Stomach (tissue), 4 donors: Measurements from ENCODE around the gene HIPK1.

ENCODE experiments used
- POLR2A ChIP-seq, 4 donors: fragments of 450-650 bp; IDR thresholded peaks; one replicate each; pipeline ENCODE4 v1.6.1; 2016; ENCODE audit warnings: antibody characterized with exemption in 4 of 4, control low read depth in 2 of 4, mild to moderate bottlenecking in 1 of 4, moderate library complexity in 1 of 4
- POLR2AphosphoS5 ChIP-seq, 3 donors: sonication (generic); formaldehyde crosslinking; IDR thresholded peaks; one replicate each; pipeline ENCODE4 v1.6.1; 2016; ENCODE audit warnings: antibody characterized with exemption in 3 of 3
- TF ChIP-seq, protein P1 (sequence below), 7 experiments: fragments of 450-650 bp in 4 of 7; fragments of 200-600 bp in 3 of 7; sonication (generic) in 3 of 7; IDR thresholded peaks; one replicate each; pipeline ENCODE4 v1.5.1; 2016 to 2019; ENCODE audit warnings: antibody characterized with exemption in 7 of 7, control low read depth in 2 of 7, mild to moderate bottlenecking in 1 of 7

DNA sequence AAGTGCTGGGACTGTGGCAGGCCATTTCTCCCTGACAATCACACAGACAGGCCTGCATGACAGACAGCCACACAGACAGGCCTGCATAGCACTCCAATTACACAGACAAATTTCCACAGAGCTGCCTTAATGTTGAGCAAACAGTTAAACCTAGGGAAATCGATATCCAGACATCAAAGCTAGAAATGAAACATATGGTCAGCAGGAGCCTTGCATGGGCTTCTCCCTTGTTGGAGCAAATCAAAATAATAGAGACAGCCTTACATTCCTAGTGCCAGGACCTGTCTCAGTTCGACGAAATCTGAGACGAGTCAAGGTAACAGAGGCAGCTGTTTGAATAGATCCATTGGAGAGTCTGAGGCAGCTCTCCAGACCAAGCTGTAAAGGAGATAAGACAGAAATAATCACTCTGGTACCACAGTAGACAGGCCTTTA, 92.6 kb downstream of the HIPK1 start:
- TF ChIP-seq, protein P1, sequence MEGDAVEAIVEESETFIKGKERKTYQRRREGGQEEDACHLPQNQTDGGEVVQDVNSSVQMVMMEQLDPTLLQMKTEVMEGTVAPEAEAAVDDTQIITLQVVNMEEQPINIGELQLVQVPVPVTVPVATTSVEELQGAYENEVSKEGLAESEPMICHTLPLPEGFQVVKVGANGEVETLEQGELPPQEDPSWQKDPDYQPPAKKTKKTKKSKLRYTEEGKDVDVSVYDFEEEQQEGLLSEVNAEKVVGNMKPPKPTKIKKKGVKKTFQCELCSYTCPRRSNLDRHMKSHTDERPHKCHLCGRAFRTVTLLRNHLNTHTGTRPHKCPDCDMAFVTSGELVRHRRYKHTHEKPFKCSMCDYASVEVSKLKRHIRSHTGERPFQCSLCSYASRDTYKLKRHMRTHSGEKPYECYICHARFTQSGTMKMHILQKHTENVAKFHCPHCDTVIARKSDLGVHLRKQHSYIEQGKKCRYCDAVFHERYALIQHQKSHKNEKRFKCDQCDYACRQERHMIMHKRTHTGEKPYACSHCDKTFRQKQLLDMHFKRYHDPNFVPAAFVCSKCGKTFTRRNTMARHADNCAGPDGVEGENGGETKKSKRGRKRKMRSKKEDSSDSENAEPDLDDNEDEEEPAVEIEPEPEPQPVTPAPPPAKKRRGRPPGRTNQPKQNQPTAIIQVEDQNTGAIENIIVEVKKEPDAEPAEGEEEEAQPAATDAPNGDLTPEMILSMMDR (IDR thresholded peaks at IDR 0.05): no peak
- no peak for TF ChIP-seq POLR2A (IDR thresholded peaks at IDR 0.05)
- no peak for TF ChIP-seq POLR2AphosphoS5 (IDR thresholded peaks at IDR 0.05)
